Forelimb muscle (tissue), 1 donor: ENCODE results near the gene AP5Z1. TPM values are rescaled to one million over a fixed set of nuclear protein-coding genes. Genes with fewer than 3 reads are reported as not detected.
A peak's percentile ranks its signal among the peaks of the same experiment; 100 is the strongest.

Source experiments
- DNase-seq: peaks from one replicate; pipeline ENCODE4 v3.0.0-alpha.2; 2013; ENCODE audit warnings: low read depth
- polyA plus RNA-seq: library from polyadenylated mRNA; unstranded; fragments of 120-200 nt; gene quantifications from one replicate; pipeline ENCODE4 v1.2.1, GENCODE V29; 2013; ENCODE audit not compliant: insufficient read length

Gene AP5Z1
- polyA plus RNA-seq, 1 donor: 14.1 TPM

GRCh38 chr7:4765776-4766490 is 9.5 kb upstream of the AP5Z1 start:
- no peak for DNase-seq

GRCh38 chr7:4766666-4767519 is 8.5 kb upstream of the AP5Z1 start:
- DNase-seq: no peak

- no peak for DNase-seq
These were observed 6.5 kb upstream of the AP5Z1 start for GRCh38 chr7:4768597-4769569.

- no peak for DNase-seq
These were observed 5.7 kb upstream of the AP5Z1 start for GRCh38 chr7:4769761-4770160.

- DNase-seq: no peak
These were observed 4.5 kb upstream of the AP5Z1 start for GRCh38 chr7:4770886-4771285.

GRCh38 chr7:4771737-4772136 is 3.7 kb upstream of the AP5Z1 start:
- no peak for DNase-seq

GRCh38 chr7:4772306-4772705 is 3.1 kb upstream of the AP5Z1 start:
- DNase-seq: no peak

- DNase-seq: no peak
These were observed 1.4 kb upstream of the AP5Z1 start for GRCh38 chr7:4774007-4774406.

GRCh38 chr7:4774658-4775249 is 669 bp upstream of the AP5Z1 start:
- DNase-seq: peak; percentile 51

GRCh38 chr7:4775848-4776623 is 613 bp downstream of the AP5Z1 start:
- DNase-seq: no peak

- no peak for DNase-seq
These were observed 3.7 kb downstream of the AP5Z1 start for GRCh38 chr7:4779118-4779517.

GRCh38 chr7:4781366-4782069 is 6.1 kb downstream of the AP5Z1 start:
- no peak for DNase-seq

- DNase-seq: no peak
These were observed 7.2 kb downstream of the AP5Z1 start for GRCh38 chr7:4782333-4783291.

- no peak for DNase-seq
These were observed 7.8 kb downstream of the AP5Z1 start for GRCh38 chr7:4783292-4783652.

GRCh38 chr7:4783762-4784351 is 8.4 kb downstream of the AP5Z1 start:
- no peak for DNase-seq

- no peak for DNase-seq
These were observed 9.4 kb downstream of the AP5Z1 start for GRCh38 chr7:4784799-4785198.

GRCh38 chr7:4785371-4785770 is 9.9 kb downstream of the AP5Z1 start:
- no peak for DNase-seq

- DNase-seq: no peak
These were observed 10.6 kb downstream of the AP5Z1 start for GRCh38 chr7:4786015-4786414.

GRCh38 chr7:4787541-4787940 is 12.1 kb downstream of the AP5Z1 start:
- no peak for DNase-seq
